Coronary artery (tissue), 2 donors: Measurements from ENCODE around the gene MAP3K4.
A peak's percentile ranks its signal among the peaks of the same experiment; 100 is the strongest.

Source experiments
- DNase-seq: peaks from one replicate; pipeline ENCODE4 v3.0.0-alpha.2; 2017; ENCODE audit warnings: low spot score
- H3K27ac ChIP-seq, 2 donors: fragments of 200-600 bp; sonication (generic); one replicate each; pipeline ENCODE4 v1.5.1; 2016 to 2019
- H3K4me3 ChIP-seq: fragments of 200-600 bp; sonication (generic); 2 replicates; pipeline ENCODE4 v1.5.1; 2016; ENCODE audit warnings: mild to moderate bottlenecking, moderate library complexity
- TF ChIP-seq, protein P1 (sequence below): fragments of 200-600 bp; sonication (generic); IDR thresholded peaks from one replicate; pipeline ENCODE4 v1.5.1; 2019; ENCODE audit warnings: antibody characterized with exemption

The MAP3K4 gene

DNA sequence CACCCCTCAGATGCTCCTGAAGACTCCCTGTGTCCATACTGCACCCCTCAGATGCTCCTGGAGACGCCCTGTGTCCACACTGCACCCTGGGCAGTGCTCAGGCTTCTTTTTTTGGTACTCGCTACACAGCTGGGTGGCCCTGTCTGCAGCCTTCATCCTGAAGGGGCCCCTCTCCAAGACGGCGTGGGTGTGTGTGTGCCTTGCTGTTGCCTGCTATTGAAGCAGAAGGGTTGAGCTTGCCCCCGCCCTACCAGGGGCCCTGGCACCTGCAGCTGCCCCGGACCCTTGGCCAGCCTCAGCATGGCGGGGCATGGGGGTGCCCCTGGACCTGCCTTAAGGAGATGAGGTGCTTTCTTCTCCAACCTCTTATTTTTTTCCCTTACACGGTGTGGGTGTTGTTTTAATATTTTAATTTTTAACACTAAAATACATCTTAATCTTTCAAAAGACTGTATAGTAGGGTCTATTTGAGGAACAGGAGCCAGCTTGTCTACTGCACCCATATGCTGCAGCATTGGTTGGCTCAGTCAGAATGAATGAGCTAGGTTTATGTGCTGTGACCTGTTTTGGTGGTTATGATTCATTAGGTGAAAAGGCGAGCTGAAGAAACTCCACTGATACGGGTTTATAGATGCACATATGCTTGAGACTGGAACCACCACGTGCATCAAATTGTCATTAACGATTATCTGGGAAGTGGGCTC lies 146.4 kb downstream of the MAP3K4 start:
- no peak for DNase-seq
- H3K27ac ChIP-seq = no peak overlapping the region
- no peak overlapping the region for H3K4me3 ChIP-seq
- TF ChIP-seq, protein P1, sequence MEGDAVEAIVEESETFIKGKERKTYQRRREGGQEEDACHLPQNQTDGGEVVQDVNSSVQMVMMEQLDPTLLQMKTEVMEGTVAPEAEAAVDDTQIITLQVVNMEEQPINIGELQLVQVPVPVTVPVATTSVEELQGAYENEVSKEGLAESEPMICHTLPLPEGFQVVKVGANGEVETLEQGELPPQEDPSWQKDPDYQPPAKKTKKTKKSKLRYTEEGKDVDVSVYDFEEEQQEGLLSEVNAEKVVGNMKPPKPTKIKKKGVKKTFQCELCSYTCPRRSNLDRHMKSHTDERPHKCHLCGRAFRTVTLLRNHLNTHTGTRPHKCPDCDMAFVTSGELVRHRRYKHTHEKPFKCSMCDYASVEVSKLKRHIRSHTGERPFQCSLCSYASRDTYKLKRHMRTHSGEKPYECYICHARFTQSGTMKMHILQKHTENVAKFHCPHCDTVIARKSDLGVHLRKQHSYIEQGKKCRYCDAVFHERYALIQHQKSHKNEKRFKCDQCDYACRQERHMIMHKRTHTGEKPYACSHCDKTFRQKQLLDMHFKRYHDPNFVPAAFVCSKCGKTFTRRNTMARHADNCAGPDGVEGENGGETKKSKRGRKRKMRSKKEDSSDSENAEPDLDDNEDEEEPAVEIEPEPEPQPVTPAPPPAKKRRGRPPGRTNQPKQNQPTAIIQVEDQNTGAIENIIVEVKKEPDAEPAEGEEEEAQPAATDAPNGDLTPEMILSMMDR = no peak

- no peak for DNase-seq
- Histone ChIP-seq H3K27ac (no peak overlapping the region), H3K4me3 (no peak overlapping the region)
- TF ChIP-seq, protein P1 = no peak
These were observed 147.2 kb downstream of the MAP3K4 start for GRCh38 chr6:161138543-161139303.

GRCh38 chr6:161139304-161139765 lies 147.8 kb downstream of the MAP3K4 start:
- Histone ChIP-seq H3K27ac (no peak overlapping the region), H3K4me3 (peak overlapping the region; percentile 19)
- TF ChIP-seq, protein P1 = no peak
- no peak for DNase-seq

DNA sequence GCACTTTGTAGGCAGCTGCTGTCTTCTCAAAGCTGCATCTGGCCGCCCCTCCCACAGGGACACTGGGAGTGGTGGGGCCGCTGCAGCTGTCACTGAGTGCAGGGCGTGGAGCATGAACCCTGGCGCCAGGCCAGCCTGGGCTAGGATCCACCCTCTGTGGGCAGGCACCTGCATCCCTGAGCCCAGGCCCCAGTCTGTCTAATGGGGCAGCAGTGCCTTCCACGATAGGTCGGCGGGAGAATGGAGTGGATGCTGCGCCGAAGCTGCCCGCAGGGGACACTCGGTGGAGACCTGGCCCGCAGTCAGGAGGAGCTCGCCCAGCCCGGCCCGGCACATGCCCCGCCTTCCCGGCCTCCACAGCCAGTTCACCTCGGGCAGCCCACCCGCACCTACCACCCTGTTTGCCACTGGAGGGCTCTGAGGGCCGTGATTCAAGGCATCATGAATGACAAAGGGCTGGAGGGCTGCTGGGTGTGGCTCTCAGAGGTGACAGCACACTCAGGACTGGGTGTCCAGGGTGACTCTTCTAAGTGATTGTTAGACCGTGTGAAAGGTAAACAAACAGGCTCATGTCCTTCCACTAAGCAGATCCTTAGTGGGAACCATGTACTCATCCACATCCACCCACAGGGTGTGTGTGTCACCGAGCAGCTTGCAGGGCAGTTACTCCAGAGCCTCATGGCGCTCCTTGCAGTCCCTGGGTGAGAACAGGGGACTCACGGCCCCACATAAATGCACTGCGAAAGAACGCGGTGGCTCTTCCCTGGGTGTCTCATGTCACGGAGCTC lies 148.4 kb downstream of the MAP3K4 start:
- TF ChIP-seq, protein P1 = no peak
- Histone ChIP-seq H3K27ac (no peak overlapping the region), H3K4me3 (peak overlapping the region; percentile 19)
- no peak for DNase-seq

DNA sequence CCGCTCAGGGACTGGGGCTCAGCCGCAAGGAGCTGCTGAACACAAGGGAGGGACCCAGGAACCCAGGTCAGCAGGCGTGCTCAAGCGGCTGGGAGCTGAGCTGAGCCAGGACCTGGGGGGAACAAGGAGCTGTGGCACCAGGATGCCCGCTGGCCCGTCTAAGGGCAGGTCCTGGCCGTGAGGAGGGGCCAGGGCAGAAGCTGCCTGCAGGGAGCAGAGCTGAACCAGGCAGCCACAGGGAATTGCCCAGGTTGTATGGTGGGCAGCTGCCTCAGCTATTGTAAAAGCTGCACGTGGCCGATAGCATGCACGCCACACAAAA lies 148.9 kb downstream of the MAP3K4 start:
- TF ChIP-seq, protein P1 = no peak
- Histone ChIP-seq H3K27ac (no peak overlapping the region), H3K4me3 (no peak overlapping the region)
- no peak for DNase-seq

GRCh38 chr6:161141173-161141572 lies 149.6 kb downstream of the MAP3K4 start:
- DNase-seq = no peak
- no peak overlapping the region for H3K27ac ChIP-seq
- no peak overlapping the region for H3K4me3 ChIP-seq
- TF ChIP-seq, protein P1 = no peak
